PFSK-1 (cell line): Measurements from ENCODE around the gene AGPAT3.

Experiments
- FOXP2 ChIP-seq: optimal IDR thresholded peaks from 2 replicates; pipeline ENCODE3; 2011; ENCODE audit warnings: borderline replicate concordance, control low read depth, inconsistent platforms; ENCODE audit not compliant: insufficient read depth; ENCODE audit errors: extremely low read length, extremely low read depth
- POLR2AphosphoS5 ChIP-seq: IDR thresholded peaks from 2 replicates; pipeline ENCODE4 v1.6.1; 2012; ENCODE audit warnings: low read depth, mild to moderate bottlenecking, control low read depth, low read length, moderate library complexity
- REST ChIP-seq, 2 experiments: IDR thresholded peaks; 2 replicates each; pipeline versions ENCODE4 v1.6.1 to v1.8.0; 2011 to 2012; ENCODE audit warnings: low read depth in 2 of 2, low read length in 2 of 2, control low read depth in 1 of 2, inconsistent platforms in 1 of 2, mild to moderate bottlenecking in 1 of 2, moderate library complexity in 1 of 2; ENCODE audit not compliant: insufficient read depth in 1 of 2
- SIN3A ChIP-seq: IDR thresholded peaks from 2 replicates; pipeline ENCODE4 v1.6.1; 2012; ENCODE audit warnings: mild to moderate bottlenecking, low read length, moderate library complexity, borderline replicate concordance; ENCODE audit not compliant: insufficient read depth
- TAF1 ChIP-seq: IDR thresholded peaks from 2 replicates; pipeline ENCODE4 v1.6.1; 2012; ENCODE audit warnings: low read length, control low read depth, borderline replicate concordance; ENCODE audit not compliant: insufficient read depth

AGPAT3 gene

GRCh38 chr21:43900078-43900385 lies 35.0 kb downstream of the AGPAT3 start:
- TF ChIP-seq REST (IDR thresholded peaks at IDR 0.05; ENCODE audit: insufficient read depth in 1 of 2, low read depth in 2 of 2, low read length in 2 of 2) = no peak
- no peak for TF ChIP-seq TAF1
- no peak for TF ChIP-seq POLR2AphosphoS5
- no peak for TF ChIP-seq SIN3A
- TF ChIP-seq FOXP2 = no peak

DNA sequence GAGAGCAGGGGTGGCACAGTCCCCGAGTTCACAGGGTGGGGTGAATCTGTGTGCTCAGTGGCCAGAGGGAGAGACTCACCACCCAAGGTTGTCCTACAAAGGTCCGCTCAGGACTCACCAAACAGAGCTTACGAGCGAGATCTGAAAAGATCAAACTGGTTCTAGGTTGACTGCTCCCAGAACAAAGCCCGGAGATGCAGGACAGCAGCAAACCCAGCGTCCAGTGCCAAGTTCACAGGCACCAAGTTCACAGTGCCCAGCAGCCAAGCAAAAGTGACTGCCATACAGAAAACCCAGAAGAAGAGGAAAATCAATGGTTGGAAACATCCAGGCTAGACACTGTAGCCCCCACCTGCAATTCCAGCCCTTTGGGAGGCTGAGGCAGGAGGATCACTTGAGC lies 35.7 kb downstream of the AGPAT3 start:
- no peak for TF ChIP-seq TAF1
- no peak for TF ChIP-seq FOXP2
- no peak for TF ChIP-seq REST (IDR thresholded peaks at IDR 0.05; ENCODE audit: insufficient read depth in 1 of 2, low read depth in 2 of 2, low read length in 2 of 2)
- TF ChIP-seq SIN3A = no peak
- TF ChIP-seq POLR2AphosphoS5 = no peak

- TF ChIP-seq TAF1 (no peak), REST (IDR thresholded peaks at IDR 0.05; ENCODE audit: insufficient read depth in 1 of 2, low read depth in 2 of 2, low read length in 2 of 2) (no peak), FOXP2 (no peak)
Observed at GRCh38 chr21:43902441-43902840, 37.4 kb downstream of the AGPAT3 start.

- TF ChIP-seq POLR2AphosphoS5 = no peak
- TF ChIP-seq SIN3A = no peak
- no peak for TF ChIP-seq FOXP2
- TF ChIP-seq REST (IDR thresholded peaks at IDR 0.05; ENCODE audit: insufficient read depth in 1 of 2, low read depth in 2 of 2, low read length in 2 of 2) = no peak
- TF ChIP-seq TAF1 = no peak
Observed at GRCh38 chr21:43903451-43904091, 38.5 kb downstream of the AGPAT3 start.

DNA sequence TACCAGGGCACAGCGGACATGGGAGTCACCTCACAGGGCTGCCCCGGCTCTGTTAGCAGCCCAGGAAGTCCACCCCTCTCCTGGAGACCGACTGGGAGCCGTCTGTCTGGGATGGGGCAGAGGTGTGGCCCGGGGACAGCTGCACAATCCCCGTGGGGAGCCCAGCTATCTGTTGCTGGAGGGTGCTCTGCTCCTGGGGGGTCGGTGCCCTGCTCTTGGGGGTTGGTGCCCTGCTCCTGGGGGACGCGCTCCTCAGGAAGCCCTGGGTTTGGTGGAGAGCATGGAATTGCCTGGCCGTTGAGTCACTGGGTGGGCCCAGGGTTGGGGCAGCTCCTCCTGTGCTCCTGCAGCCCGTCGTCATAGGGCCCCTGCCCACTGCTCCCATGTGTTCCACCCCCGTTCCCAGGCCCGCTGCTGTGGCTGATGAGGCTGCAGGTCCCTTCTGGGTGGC lies 39.3 kb downstream of the AGPAT3 start:
- TF ChIP-seq POLR2AphosphoS5 (no peak), SIN3A (no peak)
